Activated gamma-delta T cell treated with Interleukin-2 at 50 U/mL for 16 hours (primary cell): ENCODE results near the gene PACSIN2.
"Not testable (repeated sequence)": the region's sequence is repeated elsewhere in the genome, so short reads cannot be mapped to it uniquely, and the experiment has no call there.

ENCODE experiments used
- DNase-seq: peaks from one replicate; pipeline ENCODE4 v3.0.0-alpha.2; 2020

Gene PACSIN2

GRCh38 chr22:42991010-42991651 is 23.8 kb downstream of the PACSIN2 start:
- DNase-seq, result no peak

GRCh38 chr22:42990131-42990838 is 24.7 kb downstream of the PACSIN2 start:
- no peak for DNase-seq

- no peak for DNase-seq
These were observed 28.8 kb downstream of the PACSIN2 start for GRCh38 chr22:42986115-42986514.

- no peak for DNase-seq
These were observed 29.4 kb downstream of the PACSIN2 start for GRCh38 chr22:42985531-42985905.

- DNase-seq, result no peak
These were observed 30.0 kb downstream of the PACSIN2 start for GRCh38 chr22:42984814-42985530.

GRCh38 chr22:42984397-42984796 is 30.6 kb downstream of the PACSIN2 start:
- DNase-seq, result no peak

GRCh38 chr22:42983470-42983869 is 31.5 kb downstream of the PACSIN2 start:
- no peak for DNase-seq

GRCh38 chr22:42979606-42980005 is 35.3 kb downstream of the PACSIN2 start:
- no peak for DNase-seq

- no peak for DNase-seq
These were observed 36.4 kb downstream of the PACSIN2 start for GRCh38 chr22:42978453-42979103.

GRCh38 chr22:42977569-42977968 is 37.4 kb downstream of the PACSIN2 start:
- no peak for DNase-seq

GRCh38 chr22:42976217-42976933 is 38.6 kb downstream of the PACSIN2 start:
- DNase-seq, result no peak

- no peak for DNase-seq
These were observed 40.7 kb downstream of the PACSIN2 start for GRCh38 chr22:42974223-42974622.

- DNase-seq, result no peak
These were observed 41.4 kb downstream of the PACSIN2 start for GRCh38 chr22:42973536-42973881.

- DNase-seq, result no peak
These were observed 42.1 kb downstream of the PACSIN2 start for GRCh38 chr22:42972649-42973535.

GRCh38 chr22:42971473-42971860 is 43.5 kb downstream of the PACSIN2 start:
- not testable (repeated sequence) for DNase-seq

GRCh38 chr22:42970029-42970428 is 44.9 kb downstream of the PACSIN2 start:
- DNase-seq, result no peak

GRCh38 chr22:42969348-42969975 is 45.5 kb downstream of the PACSIN2 start:
- no peak for DNase-seq

GRCh38 chr22:42967933-42968332 is 47.0 kb downstream of the PACSIN2 start:
- no peak for DNase-seq

- no peak for DNase-seq
These were observed 47.9 kb downstream of the PACSIN2 start for GRCh38 chr22:42967005-42967404.

- no peak for DNase-seq
These were observed 48.5 kb downstream of the PACSIN2 start for GRCh38 chr22:42966497-42966896.

GRCh38 chr22:42964994-42965699 is 49.8 kb downstream of the PACSIN2 start:
- no peak for DNase-seq
